Measurements from ENCODE around the gene CCDC170.

DNA sequence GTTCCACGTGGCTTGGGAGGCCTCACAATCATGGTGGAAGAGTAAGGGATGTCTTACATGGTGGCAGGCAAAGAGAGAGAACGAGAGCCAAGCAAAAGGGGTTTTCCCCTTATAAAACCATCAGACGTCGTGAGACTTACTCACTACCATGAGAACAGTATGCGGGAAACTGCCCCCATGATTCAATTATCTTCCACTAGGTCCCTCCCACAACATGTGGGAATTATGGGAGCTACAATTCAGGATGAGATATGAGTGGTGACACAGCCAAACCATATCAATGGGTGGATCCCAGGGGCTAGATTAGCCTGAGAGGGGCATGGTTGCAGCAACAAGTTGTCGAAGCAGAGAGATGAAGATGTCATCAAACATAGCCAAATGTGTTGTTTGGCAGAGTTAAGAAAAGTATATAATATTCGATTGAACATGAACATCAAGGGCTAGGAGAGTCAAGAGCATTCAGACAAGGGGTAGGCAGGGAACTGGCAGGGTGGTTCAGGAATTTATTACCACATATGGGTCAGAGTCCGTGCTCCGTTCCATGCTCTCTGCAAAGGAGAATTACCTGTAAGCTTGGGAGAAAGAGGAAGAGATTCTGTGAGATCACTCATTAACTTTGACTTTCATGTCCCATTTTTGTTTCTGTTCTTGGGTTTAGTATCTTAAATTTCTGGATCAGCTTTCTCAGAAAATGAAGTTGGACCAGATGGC is 98.8 kb downstream of the CCDC170 start:
- TF ChIP-seq, protein P1, sequence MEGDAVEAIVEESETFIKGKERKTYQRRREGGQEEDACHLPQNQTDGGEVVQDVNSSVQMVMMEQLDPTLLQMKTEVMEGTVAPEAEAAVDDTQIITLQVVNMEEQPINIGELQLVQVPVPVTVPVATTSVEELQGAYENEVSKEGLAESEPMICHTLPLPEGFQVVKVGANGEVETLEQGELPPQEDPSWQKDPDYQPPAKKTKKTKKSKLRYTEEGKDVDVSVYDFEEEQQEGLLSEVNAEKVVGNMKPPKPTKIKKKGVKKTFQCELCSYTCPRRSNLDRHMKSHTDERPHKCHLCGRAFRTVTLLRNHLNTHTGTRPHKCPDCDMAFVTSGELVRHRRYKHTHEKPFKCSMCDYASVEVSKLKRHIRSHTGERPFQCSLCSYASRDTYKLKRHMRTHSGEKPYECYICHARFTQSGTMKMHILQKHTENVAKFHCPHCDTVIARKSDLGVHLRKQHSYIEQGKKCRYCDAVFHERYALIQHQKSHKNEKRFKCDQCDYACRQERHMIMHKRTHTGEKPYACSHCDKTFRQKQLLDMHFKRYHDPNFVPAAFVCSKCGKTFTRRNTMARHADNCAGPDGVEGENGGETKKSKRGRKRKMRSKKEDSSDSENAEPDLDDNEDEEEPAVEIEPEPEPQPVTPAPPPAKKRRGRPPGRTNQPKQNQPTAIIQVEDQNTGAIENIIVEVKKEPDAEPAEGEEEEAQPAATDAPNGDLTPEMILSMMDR (IDR thresholded peaks at IDR 0.05) = no peak
- no peak for TF ChIP-seq POLR2AphosphoS5 (IDR thresholded peaks at IDR 0.05)
